Pancreas (tissue), 10 donors: ENCODE data around the gene TRAF5. TPM values are rescaled to one million over a fixed set of nuclear protein-coding genes. Genes with fewer than 3 reads are reported as not detected.

ENCODE experiments used
- ATAC-seq, 4 donors: fragments of 200-7000 bp; cut with Tn5 transposase; one replicate each; pipeline versions ENCODE4 v1.8.0 to v1.9.1; 2020; ENCODE audit warnings: mild to moderate bottlenecking in 4 of 4, moderate library complexity in 4 of 4
- DNase-seq, 6 donors: peaks; one replicate each; pipeline ENCODE4 v3.0.0-alpha.2; 2020
- FAIRE-seq: peaks from 2 replicates; lab custom pipeline; 2012; peaks lifted over from hg19 to GRCh38; lab: Jason Lieb, UNC
- H3K27ac ChIP-seq, 4 donors: fragments of 200-600 bp; sonication (generic); 1 replicate in 3 of 4; 2 replicates in 1 of 4; pipeline versions ENCODE4 v1.5.0 to v1.8.0; 2020
- H3K27me3 ChIP-seq, 4 donors: fragments of 200-600 bp; one replicate each; pipeline ENCODE4 v1.8.0; 2021
- H3K36me3 ChIP-seq, 3 donors: fragments of 200-600 bp; sonication (generic) in 1 of 3; one replicate each; pipeline versions ENCODE4 v1.5.0 to v1.8.0; 2020 to 2021
- H3K4me1 ChIP-seq, 3 donors: fragments of 200-600 bp; one replicate each; pipeline ENCODE4 v1.8.0; 2021
- H3K4me3 ChIP-seq, 4 donors: fragments of 200-600 bp; sonication (generic) in 2 of 4; one replicate each; pipeline versions ENCODE4 v1.5.0 to v1.8.0; 2020 to 2021
- H3K9me3 ChIP-seq, 4 donors: fragments of 200-600 bp; one replicate each; pipeline ENCODE4 v1.8.0; 2021
- WGBS, 2 donors: extraction: QIAGEN DNeasy Blood & Tissue Kit; methylation state at CpG; one replicate each; pipeline ENCODE4 v1.1.7; 2013; 5-methylcytosine and 5-hydroxymethylcytosine counted together
- intact Hi-C, 3 donors: fragments of 100-400 bp; cut with DNase I; formaldehyde crosslinking; loops; one replicate each; pipeline versions ENCODE4 v1.11.1 to v1.14.2; 2022
- polyA plus RNA-seq, 2 donors: library from polyadenylated mRNA; stranded (reverse); fragments of 200-250 nt; gene quantifications; one replicate each; pipeline ENCODE4 v1.2.3, GENCODE V29; 2013
- total RNA-seq, 6 donors: library from RNA; stranded (reverse); fragmentation: NEBNext Ultra II Directional in 4 of 6; extraction: Animal tissue kit (Norgen Biotek cat#: 25700) in 4 of 6; gene quantifications; one replicate each; pipeline versions ENCODE4 v1.2.1 to v1.2.4, GENCODE V29; 2021 to 2023
- TF ChIP-seq, protein P1 (sequence below), 4 donors: fragments of 200-600 bp; sonication (generic) in 3 of 4; IDR thresholded peaks; one replicate each; pipeline versions ENCODE4 v1.5.0 to v1.8.0; 2021; ENCODE audit warnings: antibody characterized with exemption in 4 of 4
- donor health status: healthy with polysubstance abuse.
- donor health status: DM: no; HTN: no; CAD: no; lungs with moderate emphysema.
- donor health status: DM: no; HTN: no; CAD: no.
- donor health status: control.
- donor health status: control.
- donor health status: Bipolar disorder and iron deficiency.
- donor health status: DM: yes; HTN: yes; CAD: no.
- donor health status: DM: no; HTN: no; CAD: no.
- donor health status: DM: no; HTN: no; CAD: no.
- donor health status: DM: yes; HTN: yes; CAD: no.

Gene TRAF5
- total and polyA plus RNA-seq, 8 donors = 14.5 to 26.6 (median 23.2) TPM

DNA sequence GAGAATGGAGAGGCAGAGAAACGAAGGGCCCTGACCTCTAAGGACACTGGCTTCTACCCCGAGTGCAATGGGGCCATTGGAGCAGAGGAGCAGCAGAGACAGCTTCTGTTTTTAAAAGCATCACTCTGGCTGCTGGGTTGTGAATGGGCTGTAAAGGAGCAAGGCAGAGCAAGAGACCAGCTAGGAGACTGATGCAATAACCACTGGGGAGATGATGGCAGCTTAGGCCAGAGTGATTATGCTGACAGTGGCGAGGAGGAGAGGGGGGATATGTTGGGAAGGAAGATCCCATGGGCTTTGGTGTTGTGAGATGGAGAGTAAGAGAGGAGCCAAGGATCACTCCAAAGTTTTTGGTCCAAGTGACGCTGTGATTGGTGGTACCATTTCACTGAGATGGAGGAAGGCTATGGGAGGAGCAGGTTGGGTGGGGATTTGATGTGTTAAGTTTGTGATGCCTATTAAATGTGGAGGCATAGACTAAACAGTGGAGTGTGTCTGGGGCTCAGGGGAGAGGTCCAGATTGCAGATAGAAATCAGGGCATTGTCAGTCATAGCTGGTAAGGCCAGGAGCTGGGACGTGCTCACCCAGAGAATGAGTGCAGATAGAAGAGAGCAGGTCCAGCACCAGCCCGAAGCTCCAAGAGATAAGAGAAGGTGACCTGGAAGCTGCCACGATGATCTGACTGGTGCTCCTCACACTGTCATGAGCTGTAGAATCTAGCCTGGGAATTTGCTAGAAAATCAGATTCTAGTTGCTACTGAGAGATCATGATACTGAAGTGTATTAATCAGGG, 11.0 kb downstream of the TRAF5 start:
- Histone ChIP-seq H3K27me3 (no peaks in the 10 kb centered on the region), H3K27ac (no peak overlapping the region), H3K4me1 (peaks cover 8 to 51% (median 26%) of the 10 kb centered on the region in 3 donors), H3K4me3 (no peak overlapping the region), H3K9me3 (no peaks in the 10 kb centered on the region), H3K36me3 (no peaks in the 10 kb centered on the region)
- no peak for FAIRE-seq
- TF ChIP-seq, protein P1, sequence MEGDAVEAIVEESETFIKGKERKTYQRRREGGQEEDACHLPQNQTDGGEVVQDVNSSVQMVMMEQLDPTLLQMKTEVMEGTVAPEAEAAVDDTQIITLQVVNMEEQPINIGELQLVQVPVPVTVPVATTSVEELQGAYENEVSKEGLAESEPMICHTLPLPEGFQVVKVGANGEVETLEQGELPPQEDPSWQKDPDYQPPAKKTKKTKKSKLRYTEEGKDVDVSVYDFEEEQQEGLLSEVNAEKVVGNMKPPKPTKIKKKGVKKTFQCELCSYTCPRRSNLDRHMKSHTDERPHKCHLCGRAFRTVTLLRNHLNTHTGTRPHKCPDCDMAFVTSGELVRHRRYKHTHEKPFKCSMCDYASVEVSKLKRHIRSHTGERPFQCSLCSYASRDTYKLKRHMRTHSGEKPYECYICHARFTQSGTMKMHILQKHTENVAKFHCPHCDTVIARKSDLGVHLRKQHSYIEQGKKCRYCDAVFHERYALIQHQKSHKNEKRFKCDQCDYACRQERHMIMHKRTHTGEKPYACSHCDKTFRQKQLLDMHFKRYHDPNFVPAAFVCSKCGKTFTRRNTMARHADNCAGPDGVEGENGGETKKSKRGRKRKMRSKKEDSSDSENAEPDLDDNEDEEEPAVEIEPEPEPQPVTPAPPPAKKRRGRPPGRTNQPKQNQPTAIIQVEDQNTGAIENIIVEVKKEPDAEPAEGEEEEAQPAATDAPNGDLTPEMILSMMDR (IDR thresholded peaks at IDR 0.05) = no peak
- no peak for ATAC-seq
- DNase-seq = no peak
- WGBS, 2 donors = 64% methylated on average over 7 of the region's 7 CpGs
- intact Hi-C loops = no loop called here

DNA sequence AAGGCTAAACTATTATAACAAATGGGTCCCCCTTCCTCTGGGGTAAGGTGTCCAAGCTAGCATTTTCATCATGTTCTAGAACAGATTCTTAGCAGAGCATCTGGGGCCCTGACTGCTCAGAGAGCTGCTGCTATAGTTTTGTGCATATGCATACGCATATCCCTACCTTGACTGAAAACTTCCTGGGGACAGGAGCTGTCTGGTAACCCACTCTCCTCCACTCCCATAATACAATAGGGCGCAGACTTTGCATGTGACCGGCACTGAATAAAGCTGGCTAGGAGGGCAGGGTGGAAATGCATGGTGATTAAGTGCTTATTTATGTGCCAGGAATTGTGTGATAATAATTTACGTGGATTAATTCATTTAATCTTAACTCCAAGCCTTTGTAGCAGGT, 11.6 kb downstream of the TRAF5 start:
- Histone ChIP-seq H3K4me3 (no peak overlapping the region), H3K4me1 (peaks cover 3 to 45% (median 21%) of the 10 kb centered on the region in 3 donors), H3K27me3 (no peaks in the 10 kb centered on the region), H3K27ac (no peak overlapping the region), H3K36me3 (no peaks in the 10 kb centered on the region), H3K9me3 (no peaks in the 10 kb centered on the region)
- WGBS, 2 donors = 81 to 86% methylated on average over 4 of the region's 4 CpGs
- no peak for FAIRE-seq
- no peak for ATAC-seq
- TF ChIP-seq, protein P1 (IDR thresholded peaks at IDR 0.05) = no peak
- intact Hi-C loops = no loop called here
- DNase-seq = no peak

DNA sequence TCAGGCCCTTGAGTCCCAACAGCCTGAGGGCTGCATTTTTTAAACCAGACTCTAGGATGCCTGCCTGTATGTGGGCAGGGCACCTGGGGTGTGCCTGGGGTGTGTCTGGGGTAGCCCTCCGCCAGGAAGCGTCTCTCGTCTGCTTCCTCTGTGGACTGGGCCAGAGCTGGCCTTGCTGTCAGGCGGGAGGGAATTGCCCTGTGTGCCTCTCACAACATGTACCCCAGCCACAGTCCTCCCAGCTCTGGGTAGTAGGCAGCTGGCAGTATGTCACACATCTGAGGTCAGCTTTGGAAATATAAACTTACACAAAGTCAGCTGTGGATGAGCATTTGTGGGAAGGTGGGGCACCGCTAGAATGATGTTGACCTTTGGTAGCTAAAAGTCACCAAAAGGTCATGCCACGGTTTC, 13.0 kb downstream of the TRAF5 start:
- no peaks in the 10 kb centered on the region for H3K36me3 ChIP-seq
- DNase-seq = no peak
- no peaks in the 10 kb centered on the region for H3K9me3 ChIP-seq
- intact Hi-C loops = no loop called here
- 86 to 91% methylated on average over 6 of the region's 6 CpGs for WGBS, 2 donors
- no peak for FAIRE-seq
- no peak for ATAC-seq
- TF ChIP-seq, protein P1 (IDR thresholded peaks at IDR 0.05) = no peak
- H3K27me3 ChIP-seq = no peaks in the 10 kb centered on the region
- H3K4me1 ChIP-seq = peaks cover 0 to 45% (median 17%) of the 10 kb centered on the region in 3 donors
- no peak overlapping the region for H3K27ac ChIP-seq
- no peak overlapping the region for H3K4me3 ChIP-seq

DNA sequence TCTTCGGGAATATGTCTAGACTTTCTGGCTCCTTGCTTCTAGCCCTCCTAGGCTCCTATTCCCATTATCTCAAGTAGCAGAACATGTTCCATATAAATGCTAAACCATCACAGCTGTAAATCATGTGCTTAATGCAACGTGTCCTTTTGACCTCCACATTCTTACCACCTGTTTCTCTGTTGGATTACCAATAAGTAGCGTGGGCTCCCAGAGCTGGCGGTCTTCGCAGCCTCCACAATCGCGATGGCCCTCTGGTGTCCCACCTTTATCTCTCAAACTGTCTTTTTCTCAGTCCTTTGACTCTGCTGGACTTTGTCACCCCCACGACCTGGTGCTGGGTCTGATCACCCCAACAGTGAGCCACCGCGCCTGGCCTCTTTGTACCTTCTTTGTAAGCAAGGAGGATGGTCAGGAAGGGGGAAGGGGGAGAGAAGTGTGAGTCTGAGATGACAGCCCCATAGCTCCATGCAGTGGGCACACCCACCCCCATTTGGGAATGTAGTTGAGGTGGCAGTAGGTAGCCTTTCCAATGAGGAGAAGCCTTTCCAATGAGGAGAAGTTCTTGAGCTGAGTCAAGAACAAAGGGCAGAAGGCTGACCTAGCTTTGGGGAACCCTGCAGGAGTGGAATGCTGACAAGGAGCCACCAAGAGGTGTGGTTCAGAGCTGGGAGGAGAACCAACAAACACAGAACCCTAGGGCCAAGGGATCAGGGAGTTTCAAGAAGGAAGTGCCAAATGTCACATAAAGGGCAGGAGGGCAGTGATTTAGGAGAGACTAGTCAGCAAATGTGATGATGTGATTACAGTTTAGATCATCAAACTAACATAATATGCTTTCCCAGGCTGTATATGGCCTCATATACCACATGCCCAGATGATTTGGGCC, 14.2 kb downstream of the TRAF5 start:
- Histone ChIP-seq H3K4me3 (no peak overlapping the region), H3K36me3 (no peaks in the 10 kb centered on the region), H3K9me3 (no peaks in the 10 kb centered on the region), H3K27me3 (no peaks in the 10 kb centered on the region), H3K4me1 (peaks cover 0 to 37% (median 7%) of the 10 kb centered on the region in 3 donors), H3K27ac (no peak overlapping the region)
- intact Hi-C loops = no loop called here
- DNase-seq = no peak
- TF ChIP-seq, protein P1 (IDR thresholded peaks at IDR 0.05) = no peak
- WGBS, 2 donors = 89 to 90% methylated on average over 9 to 10 of the region's 10 CpGs
- peak in 1 of 4 donors; percentile 20 for ATAC-seq
- FAIRE-seq = no peak
